Aorta (tissue), 5 donors: ENCODE data around the gene MYCBP2. TPM values are rescaled to one million over a fixed set of nuclear protein-coding genes. Genes with fewer than 3 reads are reported as not detected.

Source experiments
- ATAC-seq: fragments of 200-7000 bp; cut with Tn5 transposase; one replicate; pipeline ENCODE4 v1.9.1; 2022; ENCODE audit warnings: moderate library complexity; ENCODE audit not compliant: low FRiP score
- DNase-seq, 2 donors: peaks; one replicate each; pipeline ENCODE4 v3.0.0-alpha.2; 2020
- H3K27ac ChIP-seq, 2 donors: one replicate each; pipeline ENCODE4 v1.5.1; 2013; ENCODE audit warnings: low read length in 2 of 2, mild to moderate bottlenecking in 2 of 2, moderate library complexity in 2 of 2, control low read depth in 1 of 2, inconsistent platforms in 1 of 2, low read depth in 1 of 2
- H3K27me3 ChIP-seq, 2 donors: one replicate each; pipeline ENCODE4 v1.6.1; 2013; ENCODE audit warnings: control low read depth in 1 of 2, low read length in 1 of 2, mild to moderate bottlenecking in 1 of 2, moderate library complexity in 1 of 2; ENCODE audit not compliant: insufficient read depth in 2 of 2, control insufficient read depth in 1 of 2
- H3K36me3 ChIP-seq, 2 donors: one replicate each; pipeline ENCODE4 v1.6.1; 2013; ENCODE audit warnings: control low read depth in 1 of 2, low read length in 1 of 2, mild to moderate bottlenecking in 1 of 2; ENCODE audit not compliant: insufficient read depth in 2 of 2, control insufficient read depth in 1 of 2
- H3K4me1 ChIP-seq, 2 donors: one replicate each; pipeline ENCODE4 v1.6.1; 2013; ENCODE audit warnings: low read length in 2 of 2, control low read depth in 1 of 2, mild to moderate bottlenecking in 1 of 2, moderate library complexity in 1 of 2; ENCODE audit not compliant: insufficient read depth in 2 of 2, control insufficient read depth in 1 of 2
- H3K4me3 ChIP-seq, 2 donors: one replicate each; pipeline ENCODE4 v1.5.1; 2013; ENCODE audit warnings: low read length in 2 of 2, control low read depth in 1 of 2, mild to moderate bottlenecking in 1 of 2
- H3K9me3 ChIP-seq: one replicate; pipeline ENCODE4 v1.6.1; 2013; ENCODE audit warnings: mild to moderate bottlenecking, low read length; ENCODE audit not compliant: control insufficient read depth
- WGBS, 2 donors: extraction: QIAGEN DNeasy Blood & Tissue Kit; methylation state at CpG; one replicate each; pipeline ENCODE4 v1.1.7; 2013; 5-methylcytosine and 5-hydroxymethylcytosine counted together
- intact Hi-C, 2 donors: fragments of 100-400 bp; cut with DNase I; formaldehyde crosslinking; loops; one replicate each; pipeline versions ENCODE4 v1.14.2 to v1.15.0; 2022
- polyA plus RNA-seq, 2 donors: library from polyadenylated mRNA; stranded (reverse); fragments of 200-250 nt; gene quantifications; one replicate each; pipeline ENCODE4 v1.2.3, GENCODE V29; 2013
- total RNA-seq, 2 donors: library from RNA; stranded (reverse); fragmentation: NEBNext Ultra II Directional; extraction: Animal tissue kit (Norgen Biotek cat#: 25700); gene quantifications; one replicate each; pipeline ENCODE4 v1.2.1, GENCODE V29; 2021
- donor health status: healthy with polysubstance abuse.
- donor health status: Bipolar disorder and iron deficiency.
- donor health status: DM: no; HTN: no; CAD: no.
- donor health status: DM: no; HTN: no; CAD: no.
- donor health status: DM: yes; HTN: yes; CAD: no.

MYCBP2 gene
- total and polyA plus RNA-seq, 4 donors = 8.1 to 166 (median 96.1) TPM

- Histone ChIP-seq H3K4me3 (no peak overlapping the region), H3K4me1 (no peaks in the 10 kb centered on the region), H3K9me3 (no peaks in the 10 kb centered on the region), H3K36me3 (peaks cover 2 to 4% of the 10 kb centered on the region in 2 donors), H3K27ac (no peak overlapping the region), H3K27me3 (no peaks in the 10 kb centered on the region)
- DNase-seq (no peak), ATAC-seq (no peak)
- intact Hi-C loops = no loop called here
- 93 to 95% methylated on average over 8 of the region's 8 CpGs for WGBS, 2 donors
Observed at GRCh38 chr13:77047649-77048343, 279.1 kb downstream of the MYCBP2 start.

GRCh38 chr13:77042566-77043177 is 284.2 kb downstream of the MYCBP2 start:
- Histone ChIP-seq H3K9me3 (no peaks in the 10 kb centered on the region), H3K4me3 (no peak overlapping the region), H3K4me1 (no peaks in the 10 kb centered on the region), H3K36me3 (peaks cover 0 to 2% of the 10 kb centered on the region in 2 donors), H3K27ac (no peak overlapping the region), H3K27me3 (no peaks in the 10 kb centered on the region)
- no peak for ATAC-seq
- WGBS, 2 donors = 87 to 89% methylated on average over 5 of the region's 5 CpGs
- DNase-seq = no peak
- intact Hi-C loops = no loop called here

- H3K36me3 ChIP-seq = peaks cover 0 to 2% of the 10 kb centered on the region in 2 donors
- no peak overlapping the region for H3K27ac ChIP-seq
- H3K4me1 ChIP-seq = no peaks in the 10 kb centered on the region
- ATAC-seq (no peak), DNase-seq (no peak)
- no peaks in the 10 kb centered on the region for H3K9me3 ChIP-seq
- 95 to 96% methylated on average over 9 of the region's 9 CpGs for WGBS, 2 donors
- intact Hi-C loops = no loop called here
- no peaks in the 10 kb centered on the region for H3K27me3 ChIP-seq
- H3K4me3 ChIP-seq = no peak overlapping the region
Observed at GRCh38 chr13:77040835-77041234, 286.1 kb downstream of the MYCBP2 start.

GRCh38 chr13:77040076-77040475 is 286.8 kb downstream of the MYCBP2 start:
- H3K27me3 ChIP-seq = no peaks in the 10 kb centered on the region
- no peak overlapping the region for H3K4me3 ChIP-seq
- 94 to 96% methylated on average over 7 of the region's 7 CpGs for WGBS, 2 donors
- ATAC-seq (no peak), DNase-seq (no peak)
- no peak overlapping the region for H3K27ac ChIP-seq
- H3K4me1 ChIP-seq = no peaks in the 10 kb centered on the region
- no peaks in the 10 kb centered on the region for H3K36me3 ChIP-seq
- intact Hi-C loops = no loop called here
- no peaks in the 10 kb centered on the region for H3K9me3 ChIP-seq

GRCh38 chr13:77038907-77039480 is 287.9 kb downstream of the MYCBP2 start:
- H3K4me1 ChIP-seq = no peaks in the 10 kb centered on the region
- no peaks in the 10 kb centered on the region for H3K27me3 ChIP-seq
- no peaks in the 10 kb centered on the region for H3K9me3 ChIP-seq
- no peak overlapping the region for H3K27ac ChIP-seq
- no peak for DNase-seq
- intact Hi-C loops = no loop called here
- H3K36me3 ChIP-seq = no peaks in the 10 kb centered on the region
- 78 to 85% methylated on average over 5 of the region's 5 CpGs for WGBS, 2 donors
- no peak overlapping the region for H3K4me3 ChIP-seq
- ATAC-seq = no peak

GRCh38 chr13:77036279-77036678 is 290.6 kb downstream of the MYCBP2 start:
- Histone ChIP-seq H3K27ac (no peak overlapping the region), H3K27me3 (no peaks in the 10 kb centered on the region), H3K9me3 (no peaks in the 10 kb centered on the region), H3K4me3 (no peak overlapping the region), H3K4me1 (no peaks in the 10 kb centered on the region), H3K36me3 (no peaks in the 10 kb centered on the region)
- DNase-seq (no peak), ATAC-seq (no peak)
- intact Hi-C loops = no loop called here
- 0 to 6% methylated on average over 1 of the region's 1 CpG for WGBS, 2 donors

GRCh38 chr13:77034881-77035280 is 292.0 kb downstream of the MYCBP2 start:
- H3K4me3 ChIP-seq = no peak overlapping the region
- H3K27me3 ChIP-seq = no peaks in the 10 kb centered on the region
- WGBS, 2 donors = 95 to 97% methylated on average over 5 of the region's 5 CpGs
- H3K4me1 ChIP-seq = no peaks in the 10 kb centered on the region
- ATAC-seq = no peak
- no peaks in the 10 kb centered on the region for H3K36me3 ChIP-seq
- no peaks in the 10 kb centered on the region for H3K9me3 ChIP-seq
- no peak overlapping the region for H3K27ac ChIP-seq
- intact Hi-C loops = no loop called here
- DNase-seq = no peak

- ATAC-seq (no peak), DNase-seq (no peak)
- 94 to 96% methylated on average over 4 of the region's 4 CpGs for WGBS, 2 donors
- no peak overlapping the region for H3K4me3 ChIP-seq
- no peaks in the 10 kb centered on the region for H3K9me3 ChIP-seq
- intact Hi-C loops = no loop called here
- no peaks in the 10 kb centered on the region for H3K36me3 ChIP-seq
- no peaks in the 10 kb centered on the region for H3K27me3 ChIP-seq
- no peak overlapping the region for H3K27ac ChIP-seq
- H3K4me1 ChIP-seq = no peaks in the 10 kb centered on the region
Observed at GRCh38 chr13:77033717-77034302, 293.1 kb downstream of the MYCBP2 start.
